ENCODE results near the gene SULT4A1.
A peak's percentile ranks its signal among the peaks of the same experiment; 100 is the strongest.
"Not testable (repeated sequence)": the region's sequence is repeated elsewhere in the genome, so short reads cannot be mapped to it uniquely, and the experiment has no call there.

SULT4A1 gene, protein sequence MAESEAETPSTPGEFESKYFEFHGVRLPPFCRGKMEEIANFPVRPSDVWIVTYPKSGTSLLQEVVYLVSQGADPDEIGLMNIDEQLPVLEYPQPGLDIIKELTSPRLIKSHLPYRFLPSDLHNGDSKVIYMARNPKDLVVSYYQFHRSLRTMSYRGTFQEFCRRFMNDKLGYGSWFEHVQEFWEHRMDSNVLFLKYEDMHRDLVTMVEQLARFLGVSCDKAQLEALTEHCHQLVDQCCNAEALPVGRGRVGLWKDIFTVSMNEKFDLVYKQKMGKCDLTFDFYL

DNA sequence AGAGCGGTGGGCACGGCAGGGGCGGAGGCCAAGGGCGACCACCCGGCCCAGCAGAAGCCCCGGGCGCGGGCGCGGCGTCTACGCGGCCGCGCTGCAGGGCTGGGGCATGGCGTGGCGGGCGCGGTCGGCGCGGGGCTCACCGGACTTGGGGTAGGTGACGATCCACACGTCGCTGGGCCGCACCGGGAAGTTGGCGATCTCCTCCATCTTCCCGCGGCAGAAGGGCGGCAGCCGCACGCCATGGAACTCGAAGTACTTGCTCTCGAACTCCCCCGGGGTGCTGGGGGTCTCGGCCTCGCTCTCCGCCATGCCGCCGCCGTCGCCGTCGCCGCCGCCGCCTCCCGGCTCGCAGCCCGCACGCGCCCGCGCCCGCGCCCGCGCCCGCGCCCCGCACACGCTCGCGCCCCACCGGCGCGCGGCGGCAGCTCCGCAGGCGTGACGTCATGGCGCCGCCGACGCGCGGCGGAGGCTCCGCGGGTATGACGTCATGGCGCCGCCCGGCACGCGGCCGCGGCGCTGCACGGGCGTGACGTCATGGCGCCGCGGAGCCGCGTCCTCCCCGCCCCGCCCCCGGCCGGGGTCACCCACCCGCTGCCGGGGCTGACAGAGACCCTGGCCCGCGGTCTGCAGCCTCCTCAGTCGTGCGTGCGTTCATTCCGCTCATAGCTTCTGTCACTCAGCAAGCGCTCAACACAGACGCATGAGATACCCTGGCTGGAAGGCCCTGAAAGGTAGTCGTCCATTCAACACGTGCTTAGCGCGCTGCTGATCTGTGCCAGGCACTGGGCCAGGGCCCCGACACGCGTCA lies at the start of gene SULT4A1:
TSS of gene SULT4A1 (minus strand) at position 440 of the 808 bp plus-strand sequence. CDS start at position 309, 131 bp downstream.
- DNase-seq (ENCODE audit: low read depth), result no peak

DNA sequence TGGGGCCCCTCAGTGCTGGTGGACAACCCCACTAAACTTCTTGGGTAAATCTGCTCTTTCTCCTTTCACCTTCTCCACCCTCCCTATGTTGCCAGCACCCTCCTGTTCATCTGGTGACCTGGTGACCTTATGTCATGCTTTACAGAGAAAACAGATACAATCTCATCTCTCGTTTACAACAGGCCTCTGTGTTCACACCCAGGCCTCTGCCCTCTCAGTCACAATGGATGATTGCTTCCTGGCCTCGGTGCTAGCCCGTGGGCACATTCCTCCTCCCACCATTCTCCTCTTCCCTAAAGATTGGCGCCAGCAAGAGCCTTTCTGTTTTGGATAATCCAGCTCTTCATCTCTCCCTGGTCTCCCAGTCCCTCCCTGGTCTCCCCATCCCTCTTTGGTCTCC lies 49.0 kb upstream of the SULT4A1 start:
- DNase-seq (ENCODE audit: low read depth), result no peak

DNA sequence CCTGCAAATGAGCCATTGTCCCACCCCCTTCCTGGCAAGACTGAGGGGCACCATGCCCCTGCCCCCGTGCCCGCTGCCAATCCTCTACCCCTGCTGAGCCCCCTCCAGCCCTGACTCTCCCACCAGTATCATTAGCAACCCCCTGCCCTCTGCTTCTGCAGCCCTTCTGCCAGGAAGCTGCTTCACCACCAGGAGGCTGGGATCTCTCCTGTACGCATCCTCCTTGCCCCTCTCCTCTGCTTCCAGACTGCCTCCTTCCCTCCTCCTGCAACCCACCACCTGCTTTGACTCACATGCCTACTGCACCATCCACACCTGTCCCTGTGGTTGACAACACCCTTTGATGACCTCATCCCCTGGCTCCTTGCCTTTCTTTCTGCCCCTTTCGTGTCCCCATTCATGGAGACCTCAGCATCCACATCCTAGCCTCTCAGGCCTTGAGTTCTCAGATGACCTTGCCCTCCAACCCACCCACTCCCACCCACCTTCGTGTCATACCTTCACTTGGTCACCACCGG lies 47.9 kb upstream of the SULT4A1 start:
- no peak for DNase-seq (ENCODE audit: low read depth)

DNA sequence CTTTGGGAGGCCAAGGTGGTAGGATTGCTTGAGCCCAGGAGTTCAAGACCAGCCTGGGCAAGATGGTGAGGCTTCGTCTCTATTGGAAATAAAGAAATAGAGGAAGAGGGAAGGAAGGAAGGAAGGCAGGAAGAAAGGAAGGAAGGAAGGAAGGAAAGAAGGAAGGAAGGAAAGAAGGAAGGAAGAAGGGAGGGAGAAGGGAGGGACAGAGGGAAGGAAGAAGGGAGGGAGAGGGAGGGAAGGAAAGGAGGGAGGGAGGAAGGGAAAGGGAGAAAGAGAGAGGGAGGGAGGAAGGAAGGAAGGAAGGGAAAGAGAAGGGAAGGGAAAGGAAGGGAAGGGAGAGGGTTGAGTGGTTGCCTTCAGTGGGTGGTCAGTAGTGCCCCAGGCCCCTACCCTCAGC lies 47.4 kb upstream of the SULT4A1 start:
- no peak for DNase-seq (ENCODE audit: low read depth)

DNA sequence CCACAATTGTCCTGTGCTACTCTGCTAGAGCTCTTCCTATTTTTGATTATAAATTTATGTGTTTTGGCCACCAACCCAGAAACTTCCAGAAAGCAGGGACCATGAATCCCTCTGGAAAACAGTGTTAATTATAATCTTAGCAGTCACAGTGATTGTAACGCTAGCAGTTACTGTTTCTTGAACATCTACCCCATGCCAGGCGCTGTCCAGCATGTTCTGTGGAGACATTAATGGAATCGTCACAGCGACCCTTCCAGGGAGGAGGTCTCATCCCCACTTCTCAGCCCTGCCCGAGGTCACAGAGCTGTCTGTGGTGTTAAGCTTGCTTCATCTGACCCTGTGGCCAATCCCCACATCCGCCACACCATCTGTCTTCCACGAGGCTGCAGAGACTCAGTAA lies 43.4 kb upstream of the SULT4A1 start:
- DNase-seq (ENCODE audit: low read depth), result no peak

DNA sequence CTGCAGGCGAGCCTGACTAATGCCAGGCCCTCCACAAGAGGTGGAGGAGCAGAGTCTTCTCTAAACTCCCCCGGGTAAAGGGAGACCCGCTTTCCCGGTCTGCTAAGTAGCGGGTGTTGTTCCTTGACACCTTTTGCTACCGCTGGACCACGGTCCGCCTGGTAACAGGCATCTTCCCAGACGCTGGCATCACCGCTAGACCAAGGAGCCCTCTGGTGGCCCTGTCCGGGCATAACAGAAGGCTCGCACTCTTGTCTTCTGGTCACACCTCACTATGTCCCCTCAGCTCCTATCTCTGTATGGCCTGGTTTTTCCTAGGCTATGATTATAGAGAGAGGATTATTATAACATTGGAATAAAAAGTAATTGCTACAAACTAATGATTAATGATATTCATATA lies 42.1 kb upstream of the SULT4A1 start:
- not testable (repeated sequence) for DNase-seq (ENCODE audit: low read depth)

DNA sequence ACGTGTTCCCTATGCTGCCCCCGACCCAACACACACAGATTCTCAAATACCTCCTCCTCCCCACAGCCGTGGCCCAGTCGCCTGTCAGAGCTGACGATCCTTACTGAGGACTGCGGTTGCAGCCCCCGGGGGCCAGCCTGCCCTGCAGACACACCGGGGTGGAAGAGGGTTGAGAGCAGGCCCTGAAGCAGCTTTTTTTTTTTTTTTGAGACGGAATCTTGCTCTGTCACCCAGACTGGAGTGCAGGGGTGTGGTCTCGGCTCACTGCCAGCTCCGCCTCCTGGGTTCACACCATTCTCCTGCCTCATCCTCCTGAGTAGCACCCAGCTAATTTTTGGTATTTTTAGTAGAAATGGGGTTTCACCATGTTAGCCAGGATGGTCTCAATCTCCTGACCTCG lies 40.7 kb upstream of the SULT4A1 start:
- DNase-seq (ENCODE audit: low read depth), result not testable (repeated sequence)

DNA sequence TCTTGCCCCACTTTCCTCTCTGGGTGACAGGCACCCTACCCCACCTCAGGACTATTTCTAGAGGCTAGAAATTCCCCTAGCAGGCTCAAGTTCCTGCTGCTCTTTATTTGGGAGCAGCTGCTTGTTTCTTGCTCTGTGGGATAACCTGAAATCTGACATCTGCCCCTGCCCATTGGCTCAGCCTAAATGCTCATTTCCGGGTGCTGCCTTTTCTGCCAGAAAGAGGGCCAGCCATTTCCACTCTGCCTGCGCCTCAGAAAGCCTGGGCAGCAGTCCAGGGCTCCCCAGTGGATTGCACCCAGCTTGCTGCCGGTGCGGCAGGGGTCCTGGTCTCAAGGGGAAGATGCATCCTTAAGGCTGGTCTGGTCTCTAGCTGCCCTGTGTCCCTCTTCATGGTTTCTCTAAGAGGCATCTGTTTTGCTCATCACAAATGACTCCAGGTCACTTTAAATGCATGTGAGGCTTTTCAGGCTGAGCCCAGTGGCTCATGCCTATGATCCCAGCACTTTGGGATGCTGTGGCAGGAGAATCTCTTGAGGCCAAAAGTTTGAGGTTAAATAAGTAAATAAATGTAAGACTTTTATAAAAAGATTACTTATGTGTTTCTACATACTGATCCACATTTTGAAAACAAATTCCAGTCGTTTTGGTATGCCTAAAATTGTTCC lies 39.8 kb upstream of the SULT4A1 start:
- DNase-seq (ENCODE audit: low read depth), result peak; percentile 86

DNA sequence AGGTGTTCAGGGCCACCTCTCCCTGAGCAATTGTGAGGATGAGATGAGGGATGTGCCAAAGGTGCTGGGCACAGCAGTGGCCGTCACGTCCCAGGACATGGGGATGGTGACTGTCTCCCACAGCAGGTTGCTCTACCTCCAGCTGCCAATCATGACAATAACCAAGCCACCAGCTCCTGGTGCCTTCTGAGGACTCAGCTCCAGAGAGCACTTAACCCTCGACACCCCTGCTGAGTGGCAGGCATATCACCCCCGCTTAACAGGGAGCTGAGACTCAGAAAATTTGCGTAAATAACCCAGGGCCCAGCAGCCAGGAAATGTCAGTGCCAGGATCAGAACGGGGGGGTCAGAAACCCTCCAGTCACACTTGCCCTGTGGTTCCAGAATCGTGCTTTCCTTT lies 37.9 kb upstream of the SULT4A1 start:
- no peak for DNase-seq (ENCODE audit: low read depth)

DNA sequence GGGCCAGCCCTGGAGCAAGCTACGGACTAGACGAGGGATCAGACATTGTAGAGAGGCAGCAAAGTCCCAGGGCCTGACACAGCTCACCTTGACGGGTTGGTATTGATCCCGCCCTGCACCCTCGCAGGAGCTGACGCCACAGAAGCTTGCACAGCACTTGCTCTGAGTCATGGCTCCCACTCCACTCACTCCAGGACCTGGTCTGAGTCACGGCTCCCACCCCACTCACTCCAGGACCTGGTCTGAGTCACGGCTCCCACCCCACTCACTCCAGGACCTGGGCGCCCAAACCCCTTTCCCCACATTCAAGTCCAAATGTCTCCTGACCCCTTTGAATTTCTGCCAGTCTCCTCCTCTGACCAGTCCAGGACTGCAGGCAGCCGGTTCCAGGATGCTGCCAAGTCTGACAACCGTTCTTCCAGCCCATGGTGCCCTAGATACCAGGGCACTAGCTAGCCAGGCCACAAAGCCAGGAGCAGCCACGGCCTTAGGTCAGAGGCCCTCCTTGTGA lies 35.5 kb upstream of the SULT4A1 start:
- peak; percentile 43 for DNase-seq (ENCODE audit: low read depth)

DNA sequence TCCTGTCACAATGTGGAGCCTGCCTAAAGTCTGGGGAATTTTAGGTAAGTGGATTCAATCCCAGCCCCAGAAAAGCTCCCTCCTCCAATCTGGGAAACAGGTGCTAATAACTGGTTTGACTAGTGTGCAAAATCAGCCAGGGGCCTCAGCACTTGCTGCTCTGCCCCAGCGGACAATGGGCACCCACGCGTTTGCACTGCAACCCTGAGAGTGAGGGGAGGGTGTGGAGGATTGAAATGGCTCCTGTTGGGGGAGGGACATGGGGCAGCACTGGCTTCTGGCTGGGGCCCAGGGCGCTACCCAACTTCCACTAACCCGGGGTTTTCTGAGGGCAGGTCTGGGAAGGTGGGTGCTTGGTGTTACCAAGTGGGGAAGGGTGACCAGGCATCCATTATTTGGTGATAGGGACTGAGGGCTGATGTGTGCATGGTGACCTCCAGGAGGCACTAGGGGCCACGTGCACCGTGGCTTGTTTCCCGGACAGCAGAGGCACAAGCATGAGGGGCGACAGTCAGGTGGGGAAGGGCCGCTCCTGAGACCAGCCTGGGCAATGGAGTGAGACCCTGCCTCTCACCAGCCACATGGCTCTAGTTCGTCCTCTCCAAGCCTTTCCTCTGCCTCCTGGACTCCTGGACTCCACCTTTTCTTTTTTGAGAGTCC lies 33.8 kb upstream of the SULT4A1 start:
- DNase-seq (ENCODE audit: low read depth), result no peak

DNA sequence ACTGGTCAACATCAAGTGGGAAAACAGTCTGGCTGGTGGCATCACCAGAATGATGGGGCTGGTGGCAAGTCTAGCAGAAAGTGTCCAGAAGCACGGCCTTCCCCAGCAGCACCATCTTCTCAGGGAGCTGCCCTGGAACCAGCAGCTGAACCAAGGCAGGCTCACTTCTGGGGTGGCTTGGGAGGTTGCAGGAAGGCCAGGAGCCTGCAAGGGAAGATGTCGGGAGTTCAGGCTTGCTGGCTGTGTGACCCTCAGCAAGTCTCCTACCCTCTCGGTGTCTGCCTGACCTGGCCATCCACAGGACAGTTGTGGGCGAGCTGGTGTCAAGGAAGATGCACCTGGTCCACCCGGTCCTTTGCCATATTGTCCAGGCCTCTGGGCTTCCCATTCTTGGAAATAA lies 31.8 kb upstream of the SULT4A1 start:
- DNase-seq (ENCODE audit: low read depth), result no peak

DNA sequence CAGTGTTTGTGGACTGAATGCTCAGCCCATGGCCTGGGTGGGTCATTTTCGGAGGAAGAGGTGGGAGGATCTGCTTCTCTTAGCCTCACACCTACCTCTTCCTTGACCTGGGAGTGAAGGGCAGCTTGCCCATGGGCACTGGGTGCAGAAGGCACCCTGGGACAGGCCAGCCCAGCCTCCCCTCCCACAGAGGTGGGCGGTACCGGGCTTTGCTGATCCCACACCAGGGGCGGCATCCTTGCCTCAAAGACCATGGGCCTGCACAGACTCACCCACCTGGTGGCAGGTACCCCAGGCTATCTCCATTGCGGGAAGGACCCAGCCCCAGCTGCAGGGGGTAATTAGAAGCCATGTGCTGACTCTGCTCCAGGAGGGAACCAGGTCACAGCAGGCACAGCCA lies 31.0 kb upstream of the SULT4A1 start:
- no peak for DNase-seq (ENCODE audit: low read depth)

DNA sequence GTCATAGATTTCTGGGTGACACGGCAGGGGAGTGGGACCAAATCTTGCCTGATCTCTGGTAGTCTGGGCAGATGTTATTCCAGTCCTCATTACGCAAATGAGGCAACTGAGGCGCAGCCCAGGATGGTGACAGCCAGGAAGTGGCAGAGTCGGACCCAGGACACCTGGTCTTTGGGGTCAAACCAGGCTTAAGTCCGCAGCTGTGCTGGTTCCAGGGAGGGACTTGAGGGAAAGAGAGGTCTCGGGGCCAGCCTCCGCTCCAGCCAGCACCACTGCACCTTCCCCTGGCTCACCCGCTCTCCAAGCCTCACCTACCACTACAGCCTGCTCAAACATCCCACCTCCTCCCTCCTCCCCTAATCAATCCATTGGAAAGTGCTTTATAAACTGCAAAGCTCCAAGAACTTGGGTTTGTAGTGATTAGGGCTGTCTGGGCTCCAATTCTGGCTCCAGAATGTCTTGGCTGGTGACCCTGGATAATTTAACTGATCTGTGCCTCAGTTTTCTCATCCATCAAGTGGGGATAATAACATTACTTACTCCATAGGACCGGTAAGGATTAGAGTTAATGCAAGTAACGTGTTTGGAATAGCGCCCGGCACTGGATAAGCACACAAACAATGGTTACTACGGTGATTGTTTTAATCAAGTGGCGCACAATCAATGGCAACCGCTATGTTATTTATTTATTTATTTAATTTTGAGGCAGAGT lies 30.0 kb upstream of the SULT4A1 start:
- DNase-seq (ENCODE audit: low read depth), result no peak

DNA sequence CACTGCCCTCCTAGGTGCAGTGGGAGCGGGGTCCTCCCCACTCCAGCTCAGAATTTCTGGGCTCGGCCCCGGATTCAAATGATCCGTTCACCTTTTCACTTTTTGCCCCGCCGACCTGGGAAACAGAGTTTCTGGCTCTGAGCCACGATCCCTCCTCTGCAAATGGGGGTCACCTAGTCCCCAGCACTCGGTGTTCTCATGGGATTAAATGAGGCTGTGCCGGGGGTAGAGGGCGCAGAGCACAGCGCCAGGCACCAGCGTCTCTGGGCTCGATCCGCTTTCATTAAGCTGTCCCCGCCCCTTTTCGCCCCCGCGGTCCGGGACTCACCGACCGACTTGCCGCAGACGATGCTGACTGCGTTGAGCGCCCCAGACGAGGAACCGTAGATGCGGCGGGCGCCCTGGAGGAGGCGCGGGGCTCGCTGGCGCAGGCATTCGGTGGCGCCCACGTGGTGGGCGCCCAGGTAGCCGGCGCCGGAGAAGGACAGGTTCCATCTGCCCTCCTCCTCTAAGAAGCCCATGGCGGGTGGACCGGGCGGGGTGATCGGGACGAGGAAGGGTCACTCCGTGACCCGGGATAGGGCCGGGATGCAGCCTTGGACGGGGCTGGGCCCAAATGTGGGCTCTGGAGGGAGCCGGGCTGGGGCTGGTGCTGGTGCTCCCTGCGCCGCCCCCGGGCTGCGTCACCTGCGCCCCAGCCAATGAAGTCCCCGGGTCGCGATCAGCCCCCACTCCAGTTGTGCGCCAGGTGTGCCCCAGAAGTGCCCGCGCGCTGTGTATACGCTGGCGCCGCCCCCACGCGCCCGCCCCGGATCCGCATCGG lies 29.3 kb upstream of the SULT4A1 start, which contains the start of gene PNPLA5:
TSS of gene PNPLA5 (minus strand) at position 654 of the 823 bp plus-strand sequence. CDS start at position 521, 133 bp downstream.
- no peak for DNase-seq (ENCODE audit: low read depth)

DNA sequence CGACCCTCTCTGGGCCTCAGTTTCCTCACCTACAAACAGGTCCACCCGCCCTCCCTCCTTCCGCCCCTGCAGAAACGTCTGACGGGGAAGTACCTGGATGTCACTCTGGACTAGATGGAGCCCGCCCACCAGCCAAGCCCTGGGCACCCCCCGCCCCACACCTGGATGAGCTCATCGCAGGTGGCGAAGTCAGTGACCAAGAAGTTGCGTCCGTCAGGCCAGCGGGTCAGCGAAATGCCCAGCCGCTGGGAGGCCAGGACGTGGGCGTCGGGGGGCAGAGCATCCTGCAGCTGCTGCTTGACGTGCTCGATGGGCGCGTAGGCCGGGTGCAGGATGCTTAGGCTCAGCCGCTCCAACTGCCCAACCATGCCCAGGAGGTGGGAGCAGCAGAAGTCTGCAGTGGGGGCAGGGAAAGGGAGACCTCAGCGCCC lies 28.6 kb upstream of the SULT4A1 start:
- DNase-seq (ENCODE audit: low read depth), result no peak

DNA sequence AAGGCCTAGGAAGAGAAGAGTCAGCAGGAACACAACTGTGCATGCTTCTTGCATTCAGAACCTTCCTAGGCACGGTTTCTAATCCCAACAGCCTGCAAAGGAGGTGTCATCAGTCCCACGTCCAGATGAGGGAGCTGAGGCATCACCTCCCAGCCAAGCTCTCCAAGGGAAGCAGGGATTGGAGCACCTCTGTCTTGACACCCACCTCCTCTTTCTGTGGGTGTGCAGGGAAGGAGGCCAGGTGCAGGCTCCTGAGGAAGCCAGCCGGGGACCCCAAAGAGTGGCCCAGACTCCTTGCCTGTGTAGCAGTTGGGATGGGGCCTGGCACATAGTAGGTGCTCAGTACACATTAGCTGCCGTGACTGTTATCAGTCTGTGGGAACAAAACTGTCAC lies 27.5 kb upstream of the SULT4A1 start:
- peak; percentile 15 for DNase-seq (ENCODE audit: low read depth)

DNA sequence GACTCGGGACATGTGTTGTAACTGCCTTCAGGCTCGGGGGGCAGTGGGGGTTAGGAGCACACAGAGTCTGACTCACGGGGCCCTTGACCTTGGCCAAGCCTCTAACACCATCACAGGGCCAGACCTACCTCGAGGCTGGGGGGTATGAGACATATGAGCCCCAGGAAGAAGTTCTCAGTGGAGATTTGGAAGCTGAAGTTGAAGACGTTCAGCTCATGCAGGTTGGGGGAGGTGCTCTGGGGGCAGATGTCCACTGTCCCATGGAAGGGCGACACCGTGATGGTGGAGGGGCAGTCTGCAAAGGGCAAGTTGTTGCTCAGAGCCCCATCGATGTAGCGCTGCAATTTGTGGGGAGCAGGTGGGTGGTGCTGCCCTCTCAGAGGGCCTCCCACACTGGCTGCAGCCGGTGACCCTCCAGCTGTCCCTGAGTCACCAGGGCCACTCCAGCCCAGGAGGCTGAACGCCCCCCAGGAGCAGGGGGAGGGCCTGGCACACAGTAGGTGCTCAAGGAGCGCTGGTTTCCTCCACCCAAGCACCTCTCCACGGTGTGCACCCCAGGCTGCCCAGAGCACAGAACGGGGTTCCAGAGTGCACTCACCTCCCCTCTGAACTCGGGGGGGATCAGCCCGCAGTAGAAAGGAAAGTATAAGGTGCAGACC lies 27.0 kb upstream of the SULT4A1 start:
- DNase-seq (ENCODE audit: low read depth), result no peak

DNA sequence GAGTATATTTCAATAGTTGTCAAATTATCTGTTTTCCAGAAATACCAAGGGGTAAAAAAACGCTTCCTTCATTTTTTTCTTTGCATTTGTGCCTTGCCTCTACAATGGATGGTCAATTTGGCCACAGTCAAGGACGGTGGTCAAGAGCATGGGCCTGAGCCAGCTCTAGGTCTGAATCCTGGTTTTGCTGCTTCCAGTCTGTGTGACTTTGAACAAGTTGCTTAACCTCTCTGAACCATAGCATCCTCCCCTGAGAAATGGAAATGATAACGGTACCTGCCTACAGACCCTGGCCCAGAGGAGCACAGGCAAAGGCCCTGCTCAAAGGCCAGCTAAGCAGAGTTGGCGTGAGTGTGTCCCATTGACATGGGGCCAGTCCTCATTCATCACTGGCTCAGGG lies 26.4 kb upstream of the SULT4A1 start:
- DNase-seq (ENCODE audit: low read depth), result no peak

DNA sequence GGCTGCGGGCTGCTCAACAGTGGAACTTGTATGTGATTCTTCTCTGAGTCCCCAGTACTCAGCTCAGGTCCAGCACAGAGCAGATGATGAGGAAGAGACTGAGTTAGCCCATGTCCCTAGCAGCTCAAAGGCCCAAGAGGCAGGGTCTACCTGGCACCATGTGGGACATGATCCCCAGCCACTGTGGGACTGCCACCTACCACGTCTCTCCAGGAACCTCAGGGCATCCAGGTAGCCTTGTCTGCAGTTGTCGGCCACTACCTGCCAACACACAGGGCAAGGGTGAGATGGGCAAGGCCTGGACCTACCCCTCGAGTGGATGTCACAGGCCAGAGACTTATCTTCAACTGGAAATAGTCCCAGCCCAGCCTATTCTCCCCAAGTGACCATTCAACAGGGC lies 25.1 kb upstream of the SULT4A1 start:
- no peak for DNase-seq (ENCODE audit: low read depth)

All from stromal cell of bone marrow (primary cell).